Stomach smooth muscle (tissue), 2 donors: ENCODE data around the gene TLX2.

Experiments used
- H3K27ac ChIP-seq: one replicate; pipeline ENCODE4 v1.7.0; 2013; ENCODE audit warnings: mild to moderate bottlenecking, low read length, inconsistent platforms
- H3K27me3 ChIP-seq, 2 donors: one replicate each; pipeline ENCODE4 v1.7.0; 2013; ENCODE audit warnings: low read length in 2 of 2; ENCODE audit not compliant: insufficient read depth in 2 of 2, control insufficient read depth in 1 of 2
- H3K36me3 ChIP-seq, 2 donors: one replicate each; pipeline ENCODE4 v1.7.0; 2013; ENCODE audit warnings: low read length in 2 of 2; ENCODE audit not compliant: control insufficient read depth in 2 of 2, insufficient read depth in 2 of 2
- H3K4me1 ChIP-seq: one replicate; pipeline ENCODE4 v1.7.0; 2013; ENCODE audit warnings: low read length; ENCODE audit not compliant: control insufficient read depth, insufficient read depth
- H3K4me3 ChIP-seq, 2 donors: one replicate each; pipeline ENCODE4 v1.7.0; 2013; ENCODE audit warnings: low read length in 2 of 2
- H3K9ac ChIP-seq, 2 donors: one replicate each; pipeline ENCODE4 v1.7.0; 2013; ENCODE audit warnings: low read length in 2 of 2, mild to moderate bottlenecking in 1 of 2
- H3K9me3 ChIP-seq, 2 donors: one replicate each; pipeline ENCODE4 v1.7.0; 2013; ENCODE audit warnings: low read length in 2 of 2; ENCODE audit not compliant: control insufficient read depth in 2 of 2
- donor health status: healthy.
- donor health status: Pancreatic carcinoma.

TLX2 gene

GRCh38 chr2:74497777-74498499, 16.3 kb upstream of the TLX2 start:
- Histone ChIP-seq H3K36me3 (peaks cover 4 to 7% of the 10 kb centered on the region in 2 donors), H3K9ac (no peak overlapping the region), H3K4me1 (peaks cover 31% of the 10 kb centered on the region), H3K27ac (no peak overlapping the region), H3K27me3 (peaks cover 55 to 57% of the 10 kb centered on the region in 2 donors), H3K4me3 (peak overlapping the region; percentile 20 to 64), H3K9me3 (no peaks in the 10 kb centered on the region)

GRCh38 chr2:74498500-74499266, 15.6 kb upstream of the TLX2 start:
- Histone ChIP-seq H3K36me3 (peaks cover 0 to under 1% of the 10 kb centered on the region in 2 donors), H3K27me3 (peaks cover 55 to 65% of the 10 kb centered on the region in 2 donors), H3K4me3 (peak overlapping the region; percentile 48 to 64), H3K9ac (no peak overlapping the region), H3K9me3 (no peaks in the 10 kb centered on the region), H3K27ac (no peak overlapping the region), H3K4me1 (peaks cover 36% of the 10 kb centered on the region)

- H3K4me3 ChIP-seq = peak within 1 kb of the TSS; percentile 48 to 64
- H3K4me1 ChIP-seq = peaks cover 39% of the 10 kb centered on the region
- no peak within 1 kb of the TSS for H3K27ac ChIP-seq
- no peak within 1 kb of the TSS for H3K9ac ChIP-seq
- no peaks in the 10 kb centered on the region for H3K36me3 ChIP-seq
- H3K27me3 ChIP-seq = peaks cover 62 to 72% of the 10 kb centered on the region in 2 donors
- H3K9me3 ChIP-seq = no peaks in the 10 kb centered on the region
Measured at GRCh38 chr2:74499267-74499939, 14.8 kb upstream of the TLX2 start, which contains the start of gene LBX2. Gene LBX2, minus strand, starts transcription at chr2:74499603. Its CDS starts 66 bp downstream, at chr2:74499537.

- Histone ChIP-seq H3K4me1 (peaks cover 39% of the 10 kb centered on the region), H3K27me3 (peaks cover 62 to 73% of the 10 kb centered on the region in 2 donors), H3K9ac (no peak overlapping the region), H3K4me3 (no peak overlapping the region), H3K36me3 (no peaks in the 10 kb centered on the region), H3K9me3 (no peaks in the 10 kb centered on the region), H3K27ac (no peak overlapping the region)
Measured at GRCh38 chr2:74499940-74500577, 14.2 kb upstream of the TLX2 start.

GRCh38 chr2:74500578-74500946, 13.7 kb upstream of the TLX2 start:
- peaks cover 65 to 73% of the 10 kb centered on the region in 2 donors for H3K27me3 ChIP-seq
- H3K4me1 ChIP-seq = peaks cover 42% of the 10 kb centered on the region
- peaks cover 3 to 5% of the 10 kb centered on the region in 2 donors for H3K36me3 ChIP-seq
- no peaks in the 10 kb centered on the region for H3K9me3 ChIP-seq
- no peak overlapping the region for H3K9ac ChIP-seq
- no peak overlapping the region for H3K4me3 ChIP-seq
- H3K27ac ChIP-seq = no peak overlapping the region

GRCh38 chr2:74501335-74502071, 12.7 kb upstream of the TLX2 start:
- Histone ChIP-seq H3K36me3 (peaks cover 8 to 9% of the 10 kb centered on the region in 2 donors), H3K27me3 (peaks cover 68 to 73% of the 10 kb centered on the region in 2 donors), H3K27ac (no peak overlapping the region), H3K9ac (no peak overlapping the region), H3K4me3 (no peak overlapping the region), H3K4me1 (peaks cover 51% of the 10 kb centered on the region), H3K9me3 (no peaks in the 10 kb centered on the region)

GRCh38 chr2:74502147-74502719, 12.0 kb upstream of the TLX2 start:
- Histone ChIP-seq H3K4me1 (peaks cover 58% of the 10 kb centered on the region), H3K9me3 (no peaks in the 10 kb centered on the region), H3K27me3 (peaks cover 63 to 72% of the 10 kb centered on the region in 2 donors), H3K9ac (no peak overlapping the region), H3K27ac (no peak overlapping the region), H3K36me3 (peaks cover 9 to 10% of the 10 kb centered on the region in 2 donors), H3K4me3 (peak overlapping the region; percentile 48 to 70)

GRCh38 chr2:74502720-74503505, 11.3 kb upstream of the TLX2 start:
- Histone ChIP-seq H3K36me3 (peaks cover 9 to 10% of the 10 kb centered on the region in 2 donors), H3K4me1 (peaks cover 57% of the 10 kb centered on the region), H3K9ac (peak overlapping the region in 1 of 2 donors; percentile 47), H3K27ac (no peak overlapping the region), H3K4me3 (peak overlapping the region; percentile 48 to 70), H3K27me3 (peaks cover 57 to 66% of the 10 kb centered on the region in 2 donors), H3K9me3 (no peaks in the 10 kb centered on the region)
